OCI-LY7 (cell line): Measurements from ENCODE around the gene RSPH4A. TPM values are rescaled to one million over a fixed set of nuclear protein-coding genes. Genes with fewer than 3 reads are reported as not detected.
A peak's percentile ranks its signal among the peaks of the same experiment; 100 is the strongest.

ENCODE experiments used
- BruUV-seq: library from RNA; stranded (reverse); fragments of 400-500 nt; replicated peaks from 2 replicates; lab custom pipeline; 2021; lab: Mats Ljungman, UMichigan
- CTCF ChIA-PET: fragments of 300-600 bp; sonication (Branson Sonifier 250); formaldehyde crosslinking; loops from one replicate; lab custom pipeline; 2022; ENCODE audit warnings: antibody characterized with exemption; ENCODE audit not compliant: unreplicated experiment; lab: Charles Lee
- POLR2A ChIA-PET: fragments of 300-600 bp; sonication (Branson Sonifier 250); formaldehyde crosslinking; loops from one replicate; lab custom pipeline; 2022; ENCODE audit warnings: antibody characterized with exemption; lab: Charles Lee
- DNase-seq: peaks from one replicate; pipeline ENCODE4 v3.0.0-alpha.2; 2015; ENCODE audit warnings: low spot score
- H2AFZ ChIP-seq: fragments of 200-600 bp; sonication (generic), shearing (Covaris generic); 2 replicates; pipeline ENCODE4 v1.6.1; 2014; ENCODE audit warnings: mild to moderate bottlenecking, antibody characterized with exemption, low read length, moderate library complexity
- H3K27ac ChIP-seq: fragments of 200-600 bp; sonication (generic); 2 replicates; pipeline ENCODE4 v1.5.1; 2014; ENCODE audit warnings: mixed run types, low read depth, mild to moderate bottlenecking, moderate library complexity, low read length, inconsistent platforms; ENCODE audit not compliant: poor library complexity, severe bottlenecking
- H3K36me3 ChIP-seq: fragments of 200-600 bp; sonication (generic); 2 replicates; pipeline ENCODE4 v1.6.1; 2014; ENCODE audit warnings: mild to moderate bottlenecking, antibody characterized with exemption, low read length, moderate library complexity, mixed read lengths; ENCODE audit not compliant: insufficient read depth
- H3K4me1 ChIP-seq: fragments of 200-600 bp; sonication (generic); 2 replicates; pipeline ENCODE4 v1.5.1; 2014; ENCODE audit warnings: mild to moderate bottlenecking, low read length; ENCODE audit not compliant: insufficient read depth, poor library complexity, severe bottlenecking
- H3K4me2 ChIP-seq: fragments of 200-600 bp; sonication (generic); 2 replicates; pipeline ENCODE4 v1.6.1; 2014; ENCODE audit warnings: mild to moderate bottlenecking, low read length
- H3K4me3 ChIP-seq: fragments of 200-600 bp; sonication (generic); 2 replicates; pipeline ENCODE4 v1.5.1; 2014; ENCODE audit warnings: mild to moderate bottlenecking, low read depth, low read length; ENCODE audit not compliant: poor library complexity, severe bottlenecking
- H3K79me2 ChIP-seq: fragments of 200-600 bp; sonication (generic); 2 replicates; pipeline ENCODE4 v1.6.1; 2016; ENCODE audit warnings: low read depth, mild to moderate bottlenecking, low read length, moderate library complexity, mixed read lengths; ENCODE audit not compliant: insufficient read depth
- H3K9me2 ChIP-seq: fragments of 200-600 bp; sonication (generic); 2 replicates; pipeline ENCODE4 v1.6.1; 2016; ENCODE audit warnings: mild to moderate bottlenecking, low read length, mixed read lengths; ENCODE audit not compliant: insufficient read depth
- H3K9me3 ChIP-seq: fragments of 200-600 bp; sonication (generic); 2 replicates; pipeline ENCODE4 v1.6.1; 2014; ENCODE audit warnings: mild to moderate bottlenecking, mixed run types, low read length, mixed read lengths
- H4K20me1 ChIP-seq: fragments of 200-600 bp; sonication (generic); 2 replicates; pipeline ENCODE4 v1.6.1; 2014; ENCODE audit warnings: mild to moderate bottlenecking, antibody characterized with exemption, low read length, moderate library complexity, mixed read lengths; ENCODE audit not compliant: insufficient read depth
- EZH2phosphoT487 ChIP-seq: fragments of 200-600 bp; sonication (generic); IDR thresholded peaks from 2 replicates; pipeline ENCODE4 v1.6.1; 2018; ENCODE audit warnings: low read depth, borderline replicate concordance, mild to moderate bottlenecking, mixed run types, antibody characterized with exemption, low read length, moderate library complexity, mixed read lengths
- intact Hi-C: fragments of 100-400 bp; cut with micrococcal nuclease; formaldehyde crosslinking; loops from one replicate; pipeline ENCODE4 v1.10.0; 2022; ENCODE audit not compliant: unreplicated experiment
- total RNA-seq, 2 experiments: library from RNA; depleted of rRNA in 1 of 2; stranded (reverse); fragments of >200 nt in 1 of 2; shearing (Covaris generic) in 1 of 2; gene quantifications; 2 replicates each; pipeline ENCODE4 v1.2.3, GENCODE V29; 2014 to 2022
- TF ChIP-seq, protein P1 (sequence below): fragments of 200-600 bp; sonication (generic); conservative IDR thresholded peaks from 2 replicates; pipeline ENCODE4 v1.5.1; 2014; ENCODE audit warnings: mild to moderate bottlenecking, antibody characterized with exemption, low read length, moderate library complexity, mixed read lengths

Gene RSPH4A
- total RNA-seq, 2 experiments from 2014 or later: 0.16 TPM; not detected in 1

DNA sequence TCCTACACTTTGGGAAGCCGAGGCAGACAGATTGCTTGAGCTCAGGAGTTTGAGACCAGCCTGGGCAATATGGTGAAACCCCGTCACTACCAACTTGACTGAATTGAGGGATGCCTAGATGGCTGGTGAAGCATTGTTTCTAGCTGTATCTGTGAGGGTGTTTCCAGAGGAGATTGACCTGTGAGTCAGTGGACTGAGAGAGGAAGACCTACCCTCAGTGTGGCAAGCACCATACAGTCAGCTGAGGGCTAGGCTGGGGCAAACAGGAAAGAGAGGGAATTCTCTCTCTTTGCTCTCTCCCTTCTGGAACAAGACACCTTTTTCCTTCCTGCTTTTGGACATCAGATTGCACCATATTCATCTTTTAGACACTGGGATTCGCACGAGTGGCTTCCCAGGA, 56.0 kb downstream of the RSPH4A start:
- BruUV-seq: no TSS peak
- ChIA-PET CTCF (no interaction called here), POLR2A (interaction anchor here (1.1 to 2.2 kb wide), 2 partner anchors 9 to 13 kb away, joined by 3 to 12 read pairs; partner anchors contain the start of gene KPNA5)
- no peaks in the 10 kb centered on the region for H3K9me2 ChIP-seq
- no peak for TF ChIP-seq EZH2phosphoT487
- TF ChIP-seq, protein P1, sequence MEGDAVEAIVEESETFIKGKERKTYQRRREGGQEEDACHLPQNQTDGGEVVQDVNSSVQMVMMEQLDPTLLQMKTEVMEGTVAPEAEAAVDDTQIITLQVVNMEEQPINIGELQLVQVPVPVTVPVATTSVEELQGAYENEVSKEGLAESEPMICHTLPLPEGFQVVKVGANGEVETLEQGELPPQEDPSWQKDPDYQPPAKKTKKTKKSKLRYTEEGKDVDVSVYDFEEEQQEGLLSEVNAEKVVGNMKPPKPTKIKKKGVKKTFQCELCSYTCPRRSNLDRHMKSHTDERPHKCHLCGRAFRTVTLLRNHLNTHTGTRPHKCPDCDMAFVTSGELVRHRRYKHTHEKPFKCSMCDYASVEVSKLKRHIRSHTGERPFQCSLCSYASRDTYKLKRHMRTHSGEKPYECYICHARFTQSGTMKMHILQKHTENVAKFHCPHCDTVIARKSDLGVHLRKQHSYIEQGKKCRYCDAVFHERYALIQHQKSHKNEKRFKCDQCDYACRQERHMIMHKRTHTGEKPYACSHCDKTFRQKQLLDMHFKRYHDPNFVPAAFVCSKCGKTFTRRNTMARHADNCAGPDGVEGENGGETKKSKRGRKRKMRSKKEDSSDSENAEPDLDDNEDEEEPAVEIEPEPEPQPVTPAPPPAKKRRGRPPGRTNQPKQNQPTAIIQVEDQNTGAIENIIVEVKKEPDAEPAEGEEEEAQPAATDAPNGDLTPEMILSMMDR: no peak
- no peaks in the 10 kb centered on the region for H3K36me3 ChIP-seq
- H3K27ac ChIP-seq: no peak overlapping the region
- H3K4me1 ChIP-seq: peaks cover 3% of the 10 kb centered on the region
- DNase-seq: no peak
- peaks cover 8% of the 10 kb centered on the region; the same call in 1 of the 2 replicates for H4K20me1 ChIP-seq
- peaks cover 13% of the 10 kb centered on the region for H3K79me2 ChIP-seq
- H3K9me3 ChIP-seq: no peaks in the 10 kb centered on the region
- H2AFZ ChIP-seq: no peak overlapping the region
- H3K4me2 ChIP-seq: no peak overlapping the region
- intact Hi-C loops: no loop called here
- H3K4me3 ChIP-seq: no peak overlapping the region

DNA sequence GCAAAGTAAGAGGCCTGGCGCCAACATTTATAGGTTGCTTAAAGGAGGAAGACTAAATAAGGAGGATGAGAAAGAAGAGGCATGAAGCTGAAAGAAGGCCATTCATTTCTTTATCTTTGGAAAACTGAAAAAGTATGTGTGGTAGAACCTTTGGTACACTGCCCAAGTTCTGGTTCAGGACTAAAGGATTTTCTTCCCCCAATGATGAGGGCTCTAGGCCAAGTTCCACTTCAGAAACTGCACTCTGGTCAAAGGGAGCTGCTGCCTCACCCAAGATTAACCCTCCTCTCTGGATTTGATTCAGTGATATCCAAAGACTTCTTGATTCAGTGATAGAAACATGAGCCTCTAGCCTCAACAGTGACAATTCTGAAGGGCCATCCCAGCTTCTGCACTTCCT, 59.7 kb downstream of the RSPH4A start:
- DNase-seq: no peak
- Histone ChIP-seq H2AFZ (no peak overlapping the region), H4K20me1 (no peaks in the 10 kb centered on the region), H3K9me2 (no peaks in the 10 kb centered on the region), H3K9me3 (no peaks in the 10 kb centered on the region), H3K4me3 (no peak overlapping the region), H3K4me2 (no peak overlapping the region), H3K27ac (no peak overlapping the region), H3K79me2 (no peaks in the 10 kb centered on the region), H3K4me1 (peaks cover 7% of the 10 kb centered on the region), H3K36me3 (no peaks in the 10 kb centered on the region)
- BruUV-seq: no TSS peak
- intact Hi-C loops: no loop called here
- CTCF ChIA-PET: no interaction called here
- TF ChIP-seq EZH2phosphoT487: no peak
- TF ChIP-seq, protein P1: no peak
- POLR2A ChIA-PET: no interaction called here

DNA sequence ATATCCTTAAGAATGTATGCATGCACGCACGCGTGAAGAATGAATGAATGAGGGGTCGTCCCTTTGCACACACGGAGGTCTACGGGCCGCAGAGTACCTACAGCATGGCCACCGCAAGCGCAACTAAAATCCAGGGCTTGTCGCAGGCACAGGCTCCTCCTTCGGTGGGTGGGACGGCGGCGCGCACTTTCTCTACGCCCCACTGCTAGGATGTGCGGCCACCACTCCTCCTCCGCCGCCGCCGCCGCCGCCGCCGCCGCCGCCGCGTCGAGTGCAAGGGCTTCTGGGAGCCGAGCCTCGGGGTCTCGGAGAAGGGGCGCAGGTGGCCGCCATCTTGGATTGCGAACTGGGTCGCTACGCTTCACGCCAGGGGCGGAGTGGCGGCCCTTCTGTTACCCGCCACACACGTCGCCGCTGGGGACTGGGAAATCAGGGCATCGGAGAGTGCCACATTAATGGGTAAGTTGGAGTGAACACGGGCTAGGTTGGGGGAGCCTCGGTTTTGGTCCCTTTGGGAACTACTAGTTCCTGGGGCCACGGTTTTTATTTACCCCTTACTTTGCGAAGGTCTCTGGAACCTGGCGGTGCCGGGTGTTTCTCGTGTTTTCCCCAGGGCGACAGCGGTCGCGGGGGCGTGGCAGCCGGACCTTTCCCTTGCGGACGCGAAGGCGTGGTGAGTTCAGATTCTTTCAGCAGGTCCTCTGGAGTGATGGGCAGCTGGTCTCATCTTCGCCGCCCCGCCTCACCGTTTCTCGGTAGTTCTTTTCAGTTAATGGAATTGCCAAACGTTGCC, 64.8 kb downstream of the RSPH4A start, which contains the start of gene KPNA5:
KPNA5 (plus strand) TSS at position 332 of the 793 bp plus-strand sequence; CDS start at position 456, 124 bp downstream.
- H3K4me2 ChIP-seq: peak within 1 kb of the TSS; percentile 89
- peaks cover 19% of the 10 kb centered on the region for H3K4me1 ChIP-seq
- H3K9me2 ChIP-seq: no peaks in the 10 kb centered on the region
- H3K4me3 ChIP-seq: peak within 1 kb of the TSS; percentile 82
- peak within 1 kb of the TSS; percentile 66 for H3K27ac ChIP-seq
- H2AFZ ChIP-seq: peak within 1 kb of the TSS; percentile 98
- peaks cover 16% of the 10 kb centered on the region for H3K36me3 ChIP-seq
- DNase-seq: peak; percentile 92
- H3K9me3 ChIP-seq: no peaks in the 10 kb centered on the region
- BruUV-seq: no TSS peak
- no peaks in the 10 kb centered on the region for H4K20me1 ChIP-seq
- H3K79me2 ChIP-seq: peaks cover 44% of the 10 kb centered on the region; the same call in 1 of the 2 replicates
- TF ChIP-seq, protein P1: no peak
- TF ChIP-seq EZH2phosphoT487: no peak
- ChIA-PET POLR2A (interaction anchor here (0.7 to 2.9 kb wide), 7 partner anchors 10 to 110 kb away, joined by 3 to 12 read pairs (median 5); partner anchors contain the start of genes RWDD1 and ZUP1), CTCF (no interaction called here)
- intact Hi-C loops: loop anchor here (1.0 to 5.0 kb wide), 2 partner anchors 110 to 326 kb away; partner anchors contain the start of gene RWDD1
